GM18873 (cell line): Measurements from ENCODE around the gene ALDH1A3.

Source experiments
- ATAC-seq: cut with Tn5 transposase; IDR thresholded peaks from one replicate; pipeline ENCODE4 v1.9.1; 2021; ENCODE audit warnings: mild to moderate bottlenecking, moderate library complexity, moderate number of reproducible peaks; ENCODE audit not compliant: unreplicated experiment, low FRiP score

ALDH1A3 gene

DNA sequence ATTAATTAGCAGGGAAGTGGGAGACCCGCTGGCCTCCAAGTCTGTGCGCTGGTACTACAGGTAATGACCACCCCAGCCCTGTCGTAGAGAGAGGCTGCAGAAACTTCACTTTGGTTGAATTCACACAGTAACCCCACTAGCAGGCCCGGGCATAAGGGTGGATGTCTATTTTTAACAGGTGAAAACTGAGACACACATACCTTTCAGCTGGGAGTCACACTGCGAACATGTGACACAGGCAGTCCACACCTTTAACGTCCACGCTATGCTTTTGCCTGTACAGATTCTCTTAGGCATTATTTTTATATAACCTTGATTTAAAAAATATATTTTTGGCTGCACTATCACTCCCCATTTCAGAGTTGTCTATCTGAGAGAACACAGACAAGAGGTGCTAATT lies 43.4 kb downstream of the ALDH1A3 start:
- ATAC-seq, result no peak

DNA sequence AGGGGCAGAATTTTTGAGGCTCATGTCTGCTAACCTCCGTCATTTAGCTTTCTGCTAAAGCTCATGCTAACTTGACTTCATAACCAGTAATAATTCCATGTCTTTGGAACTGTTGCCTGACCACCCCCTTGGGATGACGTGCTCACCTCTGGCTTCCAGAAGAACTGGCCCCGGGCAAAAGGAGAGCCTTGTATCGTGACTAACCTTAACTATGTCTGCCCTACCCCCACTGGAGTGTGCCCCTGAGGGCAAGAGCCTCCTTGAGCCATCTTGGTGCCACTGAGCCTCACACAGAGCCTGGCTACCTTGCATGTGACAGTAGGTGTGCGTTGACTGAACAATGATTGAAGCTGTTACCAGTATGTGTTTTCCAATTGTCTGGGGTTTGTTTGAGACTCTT lies 44.3 kb downstream of the ALDH1A3 start:
- no peak for ATAC-seq

DNA sequence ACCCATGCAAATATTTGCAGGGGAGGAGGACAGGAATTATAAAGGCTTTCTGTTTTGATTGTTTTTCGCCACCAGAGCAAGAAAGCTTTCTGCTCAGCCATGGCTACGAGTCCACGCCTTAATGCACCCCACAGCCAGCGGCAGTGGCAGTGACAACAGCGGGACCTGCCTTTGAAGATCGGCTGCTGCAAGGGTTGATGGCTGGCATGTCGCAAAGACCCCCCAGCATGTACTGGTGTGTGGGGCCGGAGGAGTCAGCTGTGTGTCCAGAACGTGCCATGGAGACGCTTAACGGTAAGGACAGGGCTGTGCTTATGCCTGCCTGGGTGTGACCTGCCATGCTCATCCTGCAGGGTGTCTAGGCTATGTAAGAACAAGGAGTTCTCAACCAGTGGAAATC lies 44.8 kb downstream of the ALDH1A3 start:
- ATAC-seq, result no peak

DNA sequence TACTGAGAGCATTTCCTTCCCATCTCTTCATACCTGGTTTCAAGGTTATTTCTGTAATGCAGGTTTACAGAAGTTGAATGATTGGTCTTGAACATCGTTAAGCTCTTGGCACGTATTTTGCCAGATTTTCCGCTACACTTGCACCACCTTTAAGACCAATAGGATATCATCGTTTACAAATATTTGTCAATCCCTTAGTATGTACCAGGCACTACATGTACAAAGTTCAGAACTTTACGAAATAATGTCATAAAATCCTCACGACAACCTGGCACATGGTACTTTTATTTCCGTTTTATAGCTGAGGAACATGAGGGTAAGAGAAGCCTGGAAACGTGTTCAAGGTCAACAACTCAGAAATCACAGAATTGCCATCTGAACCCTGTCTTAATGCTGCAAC lies 45.8 kb downstream of the ALDH1A3 start:
- ATAC-seq, result no peak

DNA sequence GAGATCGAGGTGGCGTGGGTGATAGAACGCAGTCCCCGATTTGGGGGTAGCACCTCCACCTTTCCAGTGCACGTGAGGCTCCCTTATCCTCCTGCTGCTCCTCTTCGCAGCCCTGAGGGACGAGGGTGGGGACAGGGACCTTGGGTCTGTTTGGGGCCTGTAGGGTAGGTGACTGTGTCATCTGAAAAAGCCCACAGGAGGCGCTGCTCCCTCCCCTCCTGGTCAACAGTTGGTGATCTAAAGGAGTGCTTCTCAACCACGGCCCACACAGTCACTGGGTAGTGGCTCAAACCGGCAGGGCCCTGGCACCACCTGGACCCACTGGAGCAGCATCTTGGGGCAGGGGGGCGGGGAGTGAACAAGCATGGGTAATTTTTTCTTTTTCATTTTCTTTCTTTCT lies 46.6 kb downstream of the ALDH1A3 start:
- ATAC-seq, result no peak

DNA sequence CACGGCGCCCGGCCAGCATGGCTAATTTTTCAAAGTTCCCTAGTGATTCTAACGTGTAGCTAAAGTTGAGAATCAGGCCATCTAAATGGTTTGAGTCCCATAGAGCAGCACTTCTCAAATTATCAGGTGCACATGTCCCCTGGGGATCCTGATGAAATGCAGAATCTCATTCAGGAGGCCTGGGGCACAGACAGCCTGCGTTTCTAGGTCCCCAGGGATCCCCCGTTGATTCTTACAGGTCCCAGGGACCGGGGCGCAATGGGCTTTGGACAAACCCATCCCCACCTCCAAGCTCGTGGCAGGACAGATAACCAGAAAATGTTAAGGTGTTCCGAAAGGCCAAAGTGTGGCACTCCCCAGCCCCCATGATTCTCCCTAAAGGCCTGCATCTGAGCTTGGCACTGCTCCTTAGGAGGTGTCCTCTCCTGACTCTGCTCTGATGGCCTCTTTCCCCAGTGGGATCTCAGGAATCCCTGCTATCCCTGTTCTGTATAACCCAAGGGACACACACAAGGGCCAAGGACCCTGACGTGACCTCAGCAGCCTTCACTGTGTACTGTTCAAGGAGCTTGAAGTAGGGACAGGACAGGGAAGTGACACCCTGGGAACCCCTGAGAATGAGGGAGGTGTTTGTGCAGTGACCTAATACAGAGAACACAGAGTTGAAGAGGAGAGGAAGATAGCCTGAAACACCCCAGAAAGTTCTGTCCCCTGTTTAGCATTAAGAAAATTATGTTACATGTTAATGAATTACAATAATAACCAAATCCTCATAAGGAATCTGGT lies 47.5 kb downstream of the ALDH1A3 start:
- peak; percentile 39 for ATAC-seq

DNA sequence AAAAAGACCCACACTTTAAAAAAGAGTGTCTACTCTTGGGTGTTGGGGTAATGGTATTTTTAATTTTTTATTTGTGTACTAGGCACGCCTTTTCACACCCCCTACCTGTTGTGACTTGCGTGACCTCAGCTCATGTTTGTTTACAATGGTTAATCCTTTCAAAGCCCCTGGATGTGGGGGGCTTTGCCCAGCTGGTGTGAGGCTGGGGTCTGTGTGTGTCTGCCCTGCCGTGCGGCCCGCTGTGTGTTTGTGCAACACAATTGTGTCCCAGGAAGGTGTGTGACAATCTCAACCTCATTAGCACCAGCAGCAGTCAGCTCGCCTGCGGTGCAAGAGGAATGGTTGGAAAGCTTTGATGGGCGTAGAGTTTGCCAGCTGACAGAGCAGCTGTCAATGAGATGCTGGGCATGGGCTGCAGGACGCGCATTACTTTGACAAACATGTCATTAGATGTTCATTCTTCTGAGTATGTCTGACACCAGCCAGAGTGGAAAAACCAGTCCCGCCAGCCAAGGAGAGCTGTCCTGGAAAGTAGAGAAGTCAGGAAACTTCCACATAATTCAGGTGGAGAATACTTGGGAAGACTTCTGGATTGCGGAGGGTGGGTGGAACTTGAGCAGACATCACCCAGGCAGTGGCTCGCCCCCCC lies 49.1 kb downstream of the ALDH1A3 start:
- no peak for ATAC-seq

DNA sequence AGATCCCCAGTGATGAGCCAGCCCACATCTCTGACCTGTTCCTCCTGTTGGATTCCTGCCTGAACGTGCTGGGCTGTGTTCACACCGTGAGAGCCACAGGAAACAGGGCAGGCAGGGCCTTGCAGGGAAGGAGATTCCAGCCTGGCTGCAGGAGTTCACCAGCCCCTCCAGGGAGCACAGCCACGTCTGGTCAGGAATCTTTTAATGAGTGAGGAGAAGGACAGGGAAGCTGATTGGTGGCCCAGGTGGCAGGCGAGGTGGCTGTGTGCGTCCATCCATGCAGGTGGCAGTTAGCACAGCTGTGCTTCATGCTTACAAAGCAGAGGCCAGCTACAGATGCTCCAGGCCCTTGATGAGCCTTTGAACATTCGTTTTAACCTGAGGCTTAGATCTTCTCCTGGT lies 50.0 kb downstream of the ALDH1A3 start:
- no peak for ATAC-seq

DNA sequence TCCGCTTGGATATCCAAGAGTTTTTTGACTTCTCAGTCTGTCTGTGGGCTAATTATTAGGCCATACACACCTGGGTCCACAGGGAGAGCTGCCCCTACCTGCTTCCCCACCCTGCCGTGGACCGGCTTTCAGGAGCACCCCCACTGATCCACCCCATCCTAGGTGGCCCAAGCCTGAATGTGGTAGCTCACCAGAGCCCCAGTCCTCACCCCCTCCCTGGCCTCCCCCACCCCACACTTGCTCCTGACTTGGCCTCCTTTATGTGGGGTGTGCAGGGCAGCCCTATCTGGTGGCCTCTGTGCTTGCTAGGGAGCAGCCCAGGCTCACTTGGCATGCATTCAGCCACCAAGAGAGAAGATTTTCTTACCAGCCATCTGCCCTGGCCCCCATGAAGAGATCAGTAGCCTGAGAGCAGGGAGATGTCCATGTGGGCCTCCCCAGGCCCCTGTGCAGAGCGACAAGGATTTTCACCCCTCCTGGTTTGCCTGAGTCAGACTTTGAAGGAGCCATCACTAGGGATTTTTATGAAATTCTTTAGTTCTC lies 50.7 kb downstream of the ALDH1A3 start:
- no peak for ATAC-seq

DNA sequence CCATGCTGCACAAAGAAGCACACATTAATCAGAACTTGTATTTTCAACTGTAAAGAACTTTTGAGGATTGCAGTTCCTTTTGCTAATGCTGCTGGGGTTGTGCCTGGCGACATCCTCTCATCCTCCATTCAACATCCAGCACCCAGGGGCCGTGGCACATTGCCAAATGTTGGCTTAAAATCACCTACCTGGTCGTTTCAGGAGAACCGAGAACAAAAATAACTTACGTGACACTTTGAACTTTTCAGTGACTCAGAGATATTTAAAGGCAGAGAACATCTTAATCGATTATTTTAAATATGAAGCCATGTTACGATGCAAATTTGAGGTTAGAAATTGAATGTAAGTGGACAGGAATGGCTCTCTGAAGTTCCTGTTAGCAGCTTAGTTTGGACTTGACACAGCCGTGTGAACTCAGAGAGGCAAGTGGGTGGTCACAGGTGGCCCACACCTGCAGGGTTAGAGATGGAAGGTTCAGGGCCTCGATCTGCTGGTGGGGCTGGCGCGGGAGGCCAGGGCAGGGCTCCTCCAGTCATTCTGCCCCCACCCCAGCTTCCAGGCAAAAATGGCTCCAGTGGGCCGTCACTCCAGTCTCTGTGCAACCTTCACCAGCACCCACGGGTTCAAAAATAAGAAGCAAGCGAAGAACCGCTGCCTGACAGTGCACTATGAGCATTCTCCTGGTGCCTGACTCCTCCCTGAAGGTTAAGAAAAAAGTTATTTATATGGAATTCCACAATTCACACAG lies 51.7 kb downstream of the ALDH1A3 start:
- ATAC-seq, result peak; percentile 44

DNA sequence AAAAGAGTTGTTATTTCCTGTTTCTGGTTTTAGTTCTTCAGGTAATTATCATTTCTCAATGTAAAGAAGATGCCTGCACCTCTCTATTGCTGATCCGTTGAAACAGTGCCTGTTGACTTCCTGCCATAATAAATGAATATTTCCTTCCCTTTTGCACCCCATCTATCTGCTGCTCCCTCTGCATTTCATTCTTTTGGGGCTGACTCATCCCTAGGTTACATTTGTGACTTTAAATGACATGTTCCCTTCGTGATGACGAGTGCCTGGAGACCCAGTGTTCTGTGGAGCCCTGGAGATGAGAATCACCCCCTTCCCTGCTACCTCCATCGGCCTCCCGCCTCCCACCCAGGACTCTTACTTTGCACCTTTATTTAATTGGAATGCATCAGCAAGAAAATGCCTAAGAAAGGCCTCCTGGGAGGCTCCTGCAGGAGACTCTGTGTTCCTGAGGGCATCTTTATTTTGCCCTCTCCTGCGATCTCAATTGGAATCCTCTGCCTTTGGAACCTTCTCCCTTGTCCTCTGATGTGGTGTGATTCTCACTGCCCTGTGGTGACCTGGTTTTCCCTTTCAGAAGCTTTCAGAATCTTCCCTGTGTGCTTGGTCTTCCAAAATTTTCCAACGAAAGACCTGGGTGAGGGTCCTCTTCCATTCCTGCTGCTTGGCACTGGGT lies 53.2 kb downstream of the ALDH1A3 start:
- ATAC-seq, result no peak

DNA sequence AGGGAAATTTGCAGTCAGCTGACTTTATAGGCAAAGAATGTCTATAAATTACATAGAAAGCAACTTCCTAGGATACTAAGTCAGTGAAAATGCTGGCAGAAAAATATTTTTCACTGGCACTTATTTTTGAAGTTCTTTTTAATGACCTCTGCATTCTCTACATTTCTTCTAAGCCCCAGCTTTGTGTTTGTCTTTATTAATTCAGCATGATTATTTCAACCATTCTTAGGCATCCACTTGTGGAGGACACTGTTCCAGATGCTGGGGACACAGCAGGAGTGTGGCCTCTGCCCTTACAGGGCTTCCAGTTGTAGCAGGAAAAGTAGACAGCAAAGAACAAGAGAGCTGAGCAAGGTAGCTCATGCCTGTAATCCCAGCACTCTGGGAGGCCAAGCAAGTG lies 54.5 kb downstream of the ALDH1A3 start:
- ATAC-seq, result no peak

DNA sequence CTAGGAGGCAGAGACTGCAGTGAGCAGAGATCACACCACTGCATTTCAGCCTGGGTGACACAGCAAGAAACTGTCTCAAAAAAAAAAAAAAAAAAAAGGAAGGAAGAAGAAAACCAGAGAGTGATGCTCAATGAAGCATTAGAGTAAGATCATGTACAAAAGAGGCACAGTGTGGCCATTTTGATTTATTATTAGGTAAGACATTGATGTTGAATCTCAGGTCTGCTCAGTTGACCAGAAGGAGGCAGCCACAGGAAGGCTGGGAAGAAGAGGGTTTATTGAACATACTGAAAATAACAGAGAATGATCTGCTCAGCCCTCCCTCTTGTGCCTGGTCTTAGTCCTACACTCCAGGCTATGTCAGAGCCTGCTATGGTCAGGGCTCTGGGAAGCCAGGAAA lies 55.1 kb downstream of the ALDH1A3 start:
- no peak for ATAC-seq

DNA sequence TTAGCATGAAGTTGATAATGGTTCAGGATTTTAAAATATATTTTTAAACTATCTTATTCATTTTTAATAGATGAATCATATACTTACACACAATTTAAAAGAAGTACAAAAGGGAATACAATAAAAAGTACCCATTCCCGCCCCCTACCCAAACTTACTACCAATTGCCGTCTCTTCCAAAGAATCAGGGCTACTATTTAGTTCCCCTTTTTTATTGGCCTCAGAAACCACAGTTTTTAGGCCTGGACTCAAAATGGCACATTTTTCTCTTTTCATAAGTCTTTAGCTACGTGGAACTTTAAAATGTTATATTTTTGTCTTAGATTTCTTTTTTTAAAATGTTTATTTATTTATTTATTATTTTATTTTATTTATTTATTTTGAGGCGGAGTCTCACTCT lies 57.5 kb downstream of the ALDH1A3 start:
- ATAC-seq, result no peak

DNA sequence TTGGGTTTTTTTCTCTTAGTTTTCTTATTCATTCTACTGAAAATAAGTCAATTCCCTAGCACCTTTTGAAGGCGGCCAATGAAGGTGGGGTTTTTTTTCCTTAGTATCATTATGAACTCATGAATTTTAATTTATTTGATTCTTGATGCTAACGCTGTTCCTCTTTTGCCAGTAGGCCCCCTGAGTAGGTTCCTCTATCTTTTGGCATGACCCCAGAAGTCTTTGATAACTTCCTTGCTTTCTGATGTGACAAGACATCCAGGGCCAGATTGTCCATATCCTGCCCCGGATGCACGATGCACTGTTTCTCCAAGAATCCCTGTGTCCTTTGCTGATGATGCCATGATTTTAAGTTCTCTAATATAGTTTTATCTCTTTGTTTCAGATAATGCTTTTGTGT lies 60.2 kb downstream of the ALDH1A3 start:
- no peak for ATAC-seq

DNA sequence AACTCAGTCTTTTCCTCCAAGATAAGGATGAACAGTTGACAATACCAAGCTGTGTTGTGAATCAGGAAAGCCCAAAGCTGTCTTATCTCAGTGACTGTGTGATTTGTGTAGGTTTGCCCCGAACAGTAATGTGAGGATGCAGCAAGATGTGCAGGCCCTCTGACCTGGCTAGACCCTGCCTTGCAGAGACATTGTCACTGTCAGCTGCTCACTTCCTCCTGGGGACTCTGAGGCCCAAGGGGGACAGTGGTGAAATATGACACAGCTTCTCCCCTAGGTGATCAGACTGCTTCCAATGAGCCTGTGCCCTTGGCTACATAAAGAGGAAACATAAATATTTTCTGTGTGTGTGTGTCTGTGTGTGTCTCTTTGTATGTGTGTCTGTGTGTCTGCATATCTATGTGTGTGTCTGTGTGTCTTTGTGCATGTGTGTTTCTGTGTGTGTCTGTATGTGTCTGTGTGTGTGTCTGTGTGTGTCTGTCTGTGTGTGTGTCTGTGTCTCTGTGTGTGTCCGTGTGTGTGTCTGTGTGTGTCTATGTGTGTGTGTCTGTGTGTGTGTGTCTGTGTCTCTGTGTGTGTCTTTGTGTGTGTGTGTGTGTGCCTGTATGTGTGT lies 61.2 kb downstream of the ALDH1A3 start:
- ATAC-seq, result peak; percentile 44

DNA sequence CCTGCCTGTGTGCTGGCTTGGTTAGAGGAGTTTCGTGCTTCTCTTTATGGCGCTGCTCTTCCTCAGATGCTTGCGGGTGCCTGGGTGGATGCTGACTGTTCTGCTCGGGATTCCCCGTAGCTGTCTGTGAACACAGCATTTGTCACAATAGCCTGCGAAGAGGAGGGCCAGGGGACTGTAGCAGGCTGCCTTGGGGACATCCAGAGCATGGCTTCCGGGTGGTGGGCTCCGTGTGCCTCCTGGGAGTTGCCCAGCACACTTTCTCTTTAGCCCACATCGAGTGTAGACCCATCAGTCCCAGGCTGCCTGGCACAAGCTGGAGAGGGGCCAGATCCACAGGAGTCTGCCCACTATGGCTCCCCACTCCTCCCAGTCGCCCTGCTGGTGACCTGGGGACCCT lies 61.9 kb downstream of the ALDH1A3 start:
- peak; percentile 69 for ATAC-seq

DNA sequence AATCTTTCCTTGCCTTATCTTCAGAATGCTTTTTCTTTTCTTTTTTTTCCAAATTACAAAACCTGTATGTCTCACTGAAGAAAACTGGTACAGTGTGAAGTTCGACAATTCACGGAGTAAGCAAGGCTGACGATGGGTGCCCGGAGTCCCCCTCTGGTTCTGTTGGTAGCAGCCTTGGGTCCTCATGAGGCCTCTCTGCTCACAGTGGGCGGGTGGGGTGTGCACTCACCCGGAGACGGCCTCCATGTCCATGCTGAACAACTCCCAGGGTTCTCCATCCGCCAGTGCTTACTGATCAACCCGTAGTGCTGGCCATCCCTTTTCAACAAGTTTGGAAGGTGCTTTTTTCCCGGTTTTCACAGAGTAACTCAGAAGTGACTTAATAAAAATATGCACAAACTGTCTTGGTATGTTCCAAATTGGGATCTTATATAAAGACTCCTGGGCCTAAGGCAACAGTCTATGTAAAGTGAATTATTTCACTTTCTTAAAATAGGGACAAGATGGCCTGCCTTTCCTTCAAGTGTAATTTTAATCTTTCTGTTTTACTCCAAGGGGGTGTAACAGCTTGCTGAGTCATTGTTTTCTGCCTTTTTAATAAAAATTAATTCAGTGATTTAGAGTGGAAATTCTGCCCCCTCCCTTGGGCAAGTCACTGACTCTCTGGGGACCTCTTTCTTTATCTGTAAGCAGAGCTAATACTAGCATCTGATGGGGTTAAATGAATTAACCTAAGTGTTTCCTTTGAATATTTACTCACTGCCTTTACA lies 63.2 kb downstream of the ALDH1A3 start:
- ATAC-seq, result no peak

DNA sequence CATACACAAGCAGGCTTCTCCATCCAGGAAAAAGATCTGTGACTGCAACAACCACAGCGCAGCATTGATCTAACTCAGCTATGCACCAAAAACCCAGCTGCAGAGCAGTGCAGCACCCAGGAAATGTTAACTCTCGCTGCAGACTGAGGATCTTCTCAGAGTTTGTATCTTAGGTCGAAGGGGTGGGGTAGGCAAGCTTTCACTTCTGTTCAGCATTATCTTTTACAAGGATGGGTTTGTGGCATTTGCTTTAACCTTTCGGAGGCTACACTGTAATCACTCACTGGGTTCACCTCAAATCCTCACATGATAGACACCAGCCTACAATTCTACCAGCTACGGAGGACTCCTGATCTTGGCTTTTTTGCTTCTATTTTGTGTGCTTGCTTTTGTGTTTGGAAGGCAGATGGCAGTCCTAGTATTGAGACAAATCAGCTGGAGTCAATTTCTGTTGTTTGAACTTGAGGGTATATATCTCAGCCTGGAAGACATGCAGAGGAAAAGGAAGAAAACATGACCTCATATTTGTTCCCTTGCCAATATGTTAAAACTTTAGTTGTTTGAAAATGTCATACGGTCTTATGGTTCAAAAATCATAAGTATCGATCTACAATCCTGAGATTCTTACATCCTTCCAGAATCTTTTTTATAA lies 64.7 kb downstream of the ALDH1A3 start:
- no peak for ATAC-seq
